ENCODE results near the gene TENT4B. TPM values are rescaled to one million over a fixed set of nuclear protein-coding genes. Genes with fewer than 3 reads are reported as not detected.
"Not testable (repeated sequence)": the region's sequence is repeated elsewhere in the genome, so short reads cannot be mapped to it uniquely, and the experiment has no call there.

TENT4B gene
- total and polyA plus RNA-seq, 4 donors: 4.5 to 13.9 (median 9.8) TPM

GRCh38 chr16:50227665-50228064 is 74.6 kb downstream of the TENT4B start:
- no peaks in the 10 kb centered on the region for H3K9me3 ChIP-seq (ENCODE audit: control insufficient read depth, low read length)
- peaks cover 3 to 11% of the 10 kb centered on the region in 2 donors for H3K36me3 ChIP-seq (ENCODE audit: control insufficient read depth in 1 of 2, insufficient read depth in 2 of 2, low read length in 1 of 2)
- H3K27ac ChIP-seq (ENCODE audit: low read depth in 1 of 2, low read length in 2 of 2): no peak overlapping the region
- 80 to 83% methylated on average over 8 of the region's 8 CpGs for WGBS, 2 donors
- ATAC-seq (ENCODE audit: low FRiP score) (no peak), DNase-seq (no peak)
- H3K4me1 ChIP-seq (ENCODE audit: control insufficient read depth in 1 of 2, insufficient read depth in 2 of 2, low read length in 2 of 2): no peaks in the 10 kb centered on the region
- intact Hi-C loops (cut with DNase I): no loop called here
- no peaks in the 10 kb centered on the region for H3K27me3 ChIP-seq (ENCODE audit: control insufficient read depth in 1 of 2, insufficient read depth in 2 of 2, low read length in 1 of 2)
- H3K4me3 ChIP-seq (ENCODE audit: low read length in 2 of 2): no peak overlapping the region

GRCh38 chr16:50228364-50228868 is 75.3 kb downstream of the TENT4B start:
- Histone ChIP-seq H3K27me3 (ENCODE audit: control insufficient read depth in 1 of 2, insufficient read depth in 2 of 2, low read length in 1 of 2) (no peaks in the 10 kb centered on the region), H3K4me3 (ENCODE audit: low read length in 2 of 2) (no peak overlapping the region), H3K9me3 (ENCODE audit: control insufficient read depth, low read length) (no peaks in the 10 kb centered on the region), H3K27ac (ENCODE audit: low read depth in 1 of 2, low read length in 2 of 2) (no peak overlapping the region), H3K4me1 (ENCODE audit: control insufficient read depth in 1 of 2, insufficient read depth in 2 of 2, low read length in 2 of 2) (no peaks in the 10 kb centered on the region), H3K36me3 (ENCODE audit: control insufficient read depth in 1 of 2, insufficient read depth in 2 of 2, low read length in 1 of 2) (peaks cover 3 to 11% of the 10 kb centered on the region in 2 donors)
- 92 to 93% methylated on average over 5 of the region's 5 CpGs for WGBS, 2 donors
- DNase-seq (no peak), ATAC-seq (ENCODE audit: low FRiP score) (no peak)
- intact Hi-C loops (cut with DNase I): no loop called here

GRCh38 chr16:50229149-50229726 is 76.1 kb downstream of the TENT4B start:
- WGBS, 2 donors: 86 to 87% methylated on average over 10 of the region's 10 CpGs
- no peaks in the 10 kb centered on the region for H3K27me3 ChIP-seq (ENCODE audit: control insufficient read depth in 1 of 2, insufficient read depth in 2 of 2, low read length in 1 of 2)
- no peaks in the 10 kb centered on the region for H3K9me3 ChIP-seq (ENCODE audit: control insufficient read depth, low read length)
- H3K4me3 ChIP-seq (ENCODE audit: low read length in 2 of 2): no peak overlapping the region
- H3K4me1 ChIP-seq (ENCODE audit: control insufficient read depth in 1 of 2, insufficient read depth in 2 of 2, low read length in 2 of 2): no peaks in the 10 kb centered on the region
- no peak overlapping the region for H3K27ac ChIP-seq (ENCODE audit: low read depth in 1 of 2, low read length in 2 of 2)
- intact Hi-C loops (cut with DNase I): no loop called here
- no peak for DNase-seq
- peaks cover 3 to 11% of the 10 kb centered on the region in 2 donors for H3K36me3 ChIP-seq (ENCODE audit: control insufficient read depth in 1 of 2, insufficient read depth in 2 of 2, low read length in 1 of 2)
- ATAC-seq (ENCODE audit: low FRiP score): no peak

GRCh38 chr16:50234771-50235556 is 81.9 kb downstream of the TENT4B start:
- intact Hi-C loops (cut with DNase I): no loop called here
- no peak for DNase-seq
- 75 to 76% methylated on average over 5 of the region's 5 CpGs for WGBS, 2 donors
- no peaks in the 10 kb centered on the region for H3K36me3 ChIP-seq (ENCODE audit: control insufficient read depth in 1 of 2, insufficient read depth in 2 of 2, low read length in 1 of 2)
- H3K4me1 ChIP-seq (ENCODE audit: control insufficient read depth in 1 of 2, insufficient read depth in 2 of 2, low read length in 2 of 2): no peaks in the 10 kb centered on the region
- no peak overlapping the region for H3K27ac ChIP-seq (ENCODE audit: low read depth in 1 of 2, low read length in 2 of 2)
- H3K27me3 ChIP-seq (ENCODE audit: control insufficient read depth in 1 of 2, insufficient read depth in 2 of 2, low read length in 1 of 2): no peaks in the 10 kb centered on the region
- ATAC-seq (ENCODE audit: low FRiP score): no peak
- H3K9me3 ChIP-seq (ENCODE audit: control insufficient read depth, low read length): no peaks in the 10 kb centered on the region
- no peak overlapping the region for H3K4me3 ChIP-seq (ENCODE audit: low read length in 2 of 2)

- H3K36me3 ChIP-seq (ENCODE audit: control insufficient read depth in 1 of 2, insufficient read depth in 2 of 2, low read length in 1 of 2): no peaks in the 10 kb centered on the region
- intact Hi-C loops (cut with DNase I): no loop called here
- H3K4me3 ChIP-seq (ENCODE audit: low read length in 2 of 2): no peak overlapping the region
- H3K4me1 ChIP-seq (ENCODE audit: control insufficient read depth in 1 of 2, insufficient read depth in 2 of 2, low read length in 2 of 2): no peaks in the 10 kb centered on the region
- H3K27ac ChIP-seq (ENCODE audit: low read depth in 1 of 2, low read length in 2 of 2): no peak overlapping the region
- DNase-seq (no peak), ATAC-seq (ENCODE audit: low FRiP score) (no peak)
- H3K9me3 ChIP-seq (ENCODE audit: control insufficient read depth, low read length): no peaks in the 10 kb centered on the region
- no peaks in the 10 kb centered on the region for H3K27me3 ChIP-seq (ENCODE audit: control insufficient read depth in 1 of 2, insufficient read depth in 2 of 2, low read length in 1 of 2)
- WGBS, 2 donors: 42 to 53% methylated on average over 6 of the region's 6 CpGs
These were observed 82.5 kb downstream of the TENT4B start for GRCh38 chr16:50235581-50235980.

GRCh38 chr16:50238314-50238713 is 85.2 kb downstream of the TENT4B start:
- 93 to 94% methylated on average over 3 of the region's 3 CpGs for WGBS, 2 donors
- intact Hi-C loops (cut with DNase I): no loop called here
- Histone ChIP-seq H3K27ac (ENCODE audit: low read depth in 1 of 2, low read length in 2 of 2) (no peak overlapping the region), H3K36me3 (ENCODE audit: control insufficient read depth in 1 of 2, insufficient read depth in 2 of 2, low read length in 1 of 2) (no peaks in the 10 kb centered on the region), H3K9me3 (ENCODE audit: control insufficient read depth, low read length) (no peaks in the 10 kb centered on the region), H3K4me3 (ENCODE audit: low read length in 2 of 2) (no peak overlapping the region), H3K27me3 (ENCODE audit: control insufficient read depth in 1 of 2, insufficient read depth in 2 of 2, low read length in 1 of 2) (no peaks in the 10 kb centered on the region), H3K4me1 (ENCODE audit: control insufficient read depth in 1 of 2, insufficient read depth in 2 of 2, low read length in 2 of 2) (no peaks in the 10 kb centered on the region)
- DNase-seq (no peak), ATAC-seq (ENCODE audit: low FRiP score) (no peak)

GRCh38 chr16:50238868-50239301 is 85.8 kb downstream of the TENT4B start:
- no peak for ATAC-seq (ENCODE audit: low FRiP score)
- no peaks in the 10 kb centered on the region for H3K36me3 ChIP-seq (ENCODE audit: control insufficient read depth in 1 of 2, insufficient read depth in 2 of 2, low read length in 1 of 2)
- 83 to 88% methylated on average over 5 of the region's 5 CpGs for WGBS, 2 donors
- no peaks in the 10 kb centered on the region for H3K4me1 ChIP-seq (ENCODE audit: control insufficient read depth in 1 of 2, insufficient read depth in 2 of 2, low read length in 2 of 2)
- DNase-seq: no peak
- no peak overlapping the region for H3K4me3 ChIP-seq (ENCODE audit: low read length in 2 of 2)
- intact Hi-C loops (cut with DNase I): no loop called here
- H3K27ac ChIP-seq (ENCODE audit: low read depth in 1 of 2, low read length in 2 of 2): no peak overlapping the region
- H3K27me3 ChIP-seq (ENCODE audit: control insufficient read depth in 1 of 2, insufficient read depth in 2 of 2, low read length in 1 of 2): no peaks in the 10 kb centered on the region
- H3K9me3 ChIP-seq (ENCODE audit: control insufficient read depth, low read length): no peaks in the 10 kb centered on the region

GRCh38 chr16:50243024-50243423 is 89.9 kb downstream of the TENT4B start:
- ATAC-seq (ENCODE audit: low FRiP score); H3K27ac ChIP-seq (ENCODE audit: low read depth in 1 of 2, low read length in 2 of 2); H3K4me1 ChIP-seq (ENCODE audit: control insufficient read depth in 1 of 2, insufficient read depth in 2 of 2, low read length in 2 of 2); H3K9me3 ChIP-seq (ENCODE audit: control insufficient read depth, low read length); H3K27me3 ChIP-seq (ENCODE audit: control insufficient read depth in 1 of 2, insufficient read depth in 2 of 2, low read length in 1 of 2); DNase-seq; H3K36me3 ChIP-seq (ENCODE audit: control insufficient read depth in 1 of 2, insufficient read depth in 2 of 2, low read length in 1 of 2); H3K4me3 ChIP-seq (ENCODE audit: low read length in 2 of 2): not testable (repeated sequence)
- 76 to 80% methylated on average over 6 of the region's 6 CpGs for WGBS, 2 donors
- intact Hi-C loops (cut with DNase I): loop anchor here (10.0 kb wide), 2 partner anchors 122 to 422 kb away; partner anchors contain the start of gene BRD7 (in 2 of the 2)

- intact Hi-C loops (cut with DNase I): loop anchor here (10.0 kb wide), 2 partner anchors 121 to 421 kb away; partner anchors contain the start of gene BRD7 (in 2 of the 2)
- DNase-seq: no peak
- H3K36me3 ChIP-seq (ENCODE audit: control insufficient read depth in 1 of 2, insufficient read depth in 2 of 2, low read length in 1 of 2): no peaks in the 10 kb centered on the region
- H3K9me3 ChIP-seq (ENCODE audit: control insufficient read depth, low read length): no peaks in the 10 kb centered on the region
- H3K4me1 ChIP-seq (ENCODE audit: control insufficient read depth in 1 of 2, insufficient read depth in 2 of 2, low read length in 2 of 2): no peaks in the 10 kb centered on the region
- no peak overlapping the region for H3K4me3 ChIP-seq (ENCODE audit: low read length in 2 of 2)
- no peak for ATAC-seq (ENCODE audit: low FRiP score)
- 95 to 96% methylated on average over 9 of the region's 9 CpGs for WGBS, 2 donors
- H3K27me3 ChIP-seq (ENCODE audit: control insufficient read depth in 1 of 2, insufficient read depth in 2 of 2, low read length in 1 of 2): no peaks in the 10 kb centered on the region
- H3K27ac ChIP-seq (ENCODE audit: low read depth in 1 of 2, low read length in 2 of 2): no peak overlapping the region
These were observed 91.0 kb downstream of the TENT4B start for GRCh38 chr16:50244140-50244503.

Measured in aorta (tissue), 5 donors.